ELF-1 (cell line): ENCODE measurements around the gene UNKL.

Source experiments
- DNase-seq: peaks from one replicate; pipeline ENCODE4 v3.0.0-alpha.2; 2016; ENCODE audit warnings: low read depth, low spot score

Gene UNKL

DNA sequence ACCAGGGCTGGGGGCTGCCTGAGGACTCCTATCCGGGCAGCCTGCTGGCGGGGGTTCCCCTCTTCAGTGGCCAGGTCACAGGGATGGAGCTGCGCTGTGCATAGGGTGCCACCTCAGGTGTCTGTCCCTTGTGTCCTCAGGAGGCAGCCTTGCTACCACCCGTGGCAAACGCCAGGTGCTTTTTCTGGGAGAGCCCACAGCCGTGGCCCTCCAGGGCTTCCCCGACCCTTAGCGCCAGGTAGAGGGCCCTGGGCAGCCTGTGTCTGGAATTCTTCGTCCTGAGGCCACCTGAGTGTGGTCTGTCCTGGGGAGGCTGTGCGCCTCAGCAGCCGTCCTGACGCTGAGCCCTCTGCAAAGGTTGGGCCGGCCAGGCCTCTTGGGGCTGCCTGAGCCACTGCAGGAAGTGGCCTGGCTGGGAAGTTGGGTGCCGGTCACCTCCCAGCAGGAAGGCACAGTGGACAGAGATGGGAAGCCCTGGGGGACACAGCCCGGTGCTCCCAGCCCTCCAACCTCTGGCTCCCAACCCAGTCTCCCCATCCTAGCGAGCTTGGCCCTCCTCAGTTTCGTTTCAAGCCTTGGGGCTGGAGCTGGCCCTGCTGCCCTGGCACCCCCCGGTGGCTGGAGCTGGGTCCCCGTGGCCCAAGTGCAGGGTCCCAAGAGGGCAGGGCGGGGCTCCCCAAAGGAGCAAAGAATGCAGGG, 88.7 kb downstream of the UNKL start:
- DNase-seq: no peak

DNA sequence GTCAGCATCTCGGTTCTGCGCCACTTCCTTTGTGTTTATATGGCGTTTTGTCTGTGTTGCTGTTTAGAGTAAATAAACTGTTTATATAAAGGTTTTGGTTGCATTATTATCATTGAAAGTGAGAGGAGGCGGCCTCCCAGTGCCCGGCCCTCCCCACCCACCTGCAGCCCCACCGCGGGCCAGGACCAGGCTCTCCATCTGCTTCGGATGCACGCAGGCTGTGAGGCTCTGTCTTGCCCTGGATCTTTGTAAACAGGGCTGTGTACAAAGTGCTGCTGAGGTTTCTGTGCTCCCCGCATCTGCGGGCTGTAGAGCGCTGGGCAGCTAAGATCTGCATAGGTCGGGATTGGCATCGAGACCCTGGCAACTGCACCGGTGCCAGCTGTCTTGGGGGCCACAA, 89.2 kb downstream of the UNKL start:
- no peak for DNase-seq

GRCh38 chr16:1324286-1324826, 90.1 kb downstream of the UNKL start:
- no peak for DNase-seq

GRCh38 chr16:1323296-1324239, 90.9 kb downstream of the UNKL start:
- DNase-seq: no peak

GRCh38 chr16:1322407-1322806, 92.1 kb downstream of the UNKL start:
- DNase-seq: no peak

DNA sequence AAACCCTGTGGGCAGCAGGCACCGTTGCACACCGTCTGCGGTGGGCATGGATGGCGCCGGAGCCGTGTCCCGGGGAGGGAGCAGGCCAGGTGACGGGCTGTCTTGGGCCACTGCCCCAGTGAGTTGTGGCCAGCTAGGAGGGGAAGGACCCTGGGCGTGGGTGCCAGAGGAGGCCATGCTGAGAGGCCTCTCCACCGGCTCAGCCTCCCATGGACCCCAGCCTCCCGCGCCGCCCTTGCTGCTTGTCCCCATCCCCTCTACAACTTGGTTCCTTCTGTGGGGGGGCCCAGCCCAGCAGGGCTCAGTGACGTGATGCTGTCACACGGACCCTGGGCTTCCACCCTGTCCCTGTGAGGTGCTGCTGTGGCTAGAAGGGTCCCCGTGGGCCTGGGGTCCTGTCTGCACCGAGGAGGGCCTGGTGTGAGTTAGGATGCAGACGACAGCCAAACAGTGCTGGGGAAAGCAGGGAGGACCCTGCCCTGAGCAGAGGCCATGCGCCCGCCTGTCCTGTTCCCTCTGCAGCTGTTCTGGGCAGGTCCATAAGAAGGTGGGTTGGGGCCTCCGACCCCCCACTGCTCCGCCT, 93.8 kb downstream of the UNKL start:
- no peak for DNase-seq

DNA sequence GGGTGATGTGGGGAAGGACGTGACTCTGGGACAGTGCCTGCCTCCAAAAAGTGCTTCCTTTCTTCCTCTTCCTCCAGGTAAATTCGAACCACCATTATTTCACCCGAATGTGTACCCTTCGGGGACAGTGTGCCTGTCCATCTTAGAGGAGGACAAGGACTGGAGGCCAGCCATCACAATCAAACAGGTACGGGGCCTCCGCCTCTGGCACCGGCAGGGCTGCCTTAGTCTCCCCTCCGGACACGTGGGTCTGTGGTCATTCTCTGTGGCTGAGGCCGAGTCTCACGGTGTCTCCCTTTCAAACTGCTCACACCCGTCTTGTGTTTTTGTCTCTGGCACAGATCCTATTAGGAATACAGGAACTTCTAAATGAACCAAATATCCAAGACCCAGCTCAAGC, 94.4 kb downstream of the UNKL start:
- no peak for DNase-seq

GRCh38 chr16:1319041-1319440, 95.5 kb downstream of the UNKL start:
- DNase-seq: no peak

DNA sequence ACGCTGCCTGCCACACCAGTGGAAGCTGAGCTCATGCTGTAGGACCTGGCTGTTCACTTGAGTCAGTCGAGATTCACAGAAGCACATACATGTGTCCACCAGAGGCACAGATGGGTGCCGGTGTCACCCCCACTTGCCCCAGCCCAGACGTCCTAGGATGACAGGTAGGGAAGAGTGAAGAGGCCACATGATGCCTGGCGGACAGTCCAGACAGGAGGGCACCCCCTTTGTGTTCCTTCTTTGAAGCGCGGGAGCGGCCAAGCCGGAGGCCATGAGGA, 96.3 kb downstream of the UNKL start:
- no peak for DNase-seq

- DNase-seq: no peak
Measured at GRCh38 chr16:1317479-1318267, 96.8 kb downstream of the UNKL start.

DNA sequence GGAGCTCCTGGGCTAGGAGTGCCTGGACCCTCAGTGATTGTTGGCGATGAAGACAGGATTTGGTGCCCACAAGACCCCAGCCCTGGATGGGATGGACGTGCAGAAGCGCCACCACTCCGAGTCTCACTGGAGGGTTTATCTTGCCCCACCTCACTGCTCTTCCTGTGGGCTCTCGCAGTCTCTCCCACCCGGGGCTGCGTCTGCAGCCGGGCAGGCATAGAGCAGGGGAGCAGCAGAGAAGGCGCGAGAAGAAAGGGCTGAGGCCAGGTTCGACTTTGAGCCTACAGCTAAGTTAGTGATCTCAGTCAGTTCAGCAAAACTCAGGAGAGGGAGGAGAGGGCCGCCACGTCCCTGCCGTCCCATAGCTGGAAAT, 98.5 kb downstream of the UNKL start:
- no peak for DNase-seq

DNA sequence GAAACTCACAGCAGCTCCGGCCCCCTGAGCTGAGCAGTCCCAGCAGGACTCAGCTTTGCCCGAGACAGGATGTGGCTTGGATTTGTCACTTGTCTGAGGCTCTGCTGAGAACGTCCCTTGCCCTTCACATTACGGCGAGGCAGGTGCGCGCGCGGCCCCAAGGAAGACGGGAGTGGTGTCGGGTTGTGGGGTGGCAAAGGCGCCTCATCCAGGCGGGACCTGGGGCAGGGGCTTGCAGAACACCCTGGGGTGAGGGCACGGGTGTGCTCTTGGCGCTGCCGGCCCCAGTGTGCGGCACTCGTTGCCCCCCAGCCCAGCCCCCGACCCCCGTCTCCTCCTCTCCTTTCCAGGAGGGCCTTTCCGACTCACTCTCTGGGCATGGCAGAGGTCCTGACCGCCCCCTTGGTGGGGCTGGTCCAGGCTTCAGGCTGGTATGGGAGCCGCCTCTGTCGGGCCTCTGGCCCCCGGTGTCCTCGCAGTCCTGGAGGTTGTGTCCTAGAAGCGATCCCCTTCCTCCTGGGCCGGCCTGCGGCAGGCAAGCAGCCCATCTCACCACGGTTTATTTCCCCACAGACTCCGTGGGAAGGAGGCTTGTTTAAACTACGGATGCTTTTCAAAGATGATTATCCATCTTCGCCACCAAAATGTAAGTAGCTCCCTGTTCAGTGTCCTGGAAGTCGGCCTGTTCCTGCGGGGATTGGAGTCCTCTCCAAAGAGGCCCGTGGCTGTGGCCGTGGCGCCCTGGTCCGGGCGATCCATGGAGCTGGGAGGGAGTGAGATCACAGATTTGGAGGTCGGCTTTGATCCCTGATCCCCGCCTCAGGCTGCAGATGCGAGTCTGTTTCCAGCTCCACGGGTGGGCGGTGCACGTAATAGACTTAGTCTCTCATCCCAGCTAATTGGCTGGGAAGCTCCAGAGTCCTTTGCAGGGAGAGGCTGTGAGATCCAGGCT, 99.1 kb downstream of the UNKL start:
- DNase-seq: no peak

DNA sequence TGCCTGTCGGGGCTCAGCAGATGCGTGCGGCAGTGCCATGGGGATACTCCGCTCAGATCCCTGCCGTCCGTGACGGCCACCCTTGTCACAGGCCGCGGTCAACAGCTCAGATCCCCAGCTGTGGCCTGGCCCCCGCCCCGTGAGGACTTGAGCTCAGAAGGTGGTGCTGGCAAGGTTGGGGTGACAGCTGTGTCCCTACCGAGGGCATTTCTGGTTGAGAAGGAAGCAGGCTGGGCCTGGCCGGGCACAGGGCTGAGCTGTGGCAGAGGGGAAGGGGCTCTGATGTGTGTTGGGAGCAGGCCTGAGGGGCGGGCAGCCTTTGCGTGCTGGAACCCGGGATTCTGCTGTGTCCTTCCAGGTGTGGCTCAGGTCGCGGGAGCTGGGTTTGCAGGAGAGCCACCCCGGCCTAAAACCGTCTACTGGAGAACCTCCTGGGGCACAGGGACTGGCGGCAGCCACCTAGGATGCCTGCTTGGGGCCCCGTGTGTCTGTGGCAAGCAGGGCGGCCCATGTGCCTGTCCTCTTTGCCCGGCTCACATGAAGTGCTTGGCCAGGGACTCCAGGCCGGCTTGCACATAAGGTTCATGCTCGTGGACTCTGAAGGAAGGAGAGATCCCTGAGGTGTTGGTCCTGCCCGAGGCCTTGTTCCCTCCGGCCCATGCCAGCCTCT, 100.0 kb downstream of the UNKL start:
- no peak for DNase-seq

DNA sequence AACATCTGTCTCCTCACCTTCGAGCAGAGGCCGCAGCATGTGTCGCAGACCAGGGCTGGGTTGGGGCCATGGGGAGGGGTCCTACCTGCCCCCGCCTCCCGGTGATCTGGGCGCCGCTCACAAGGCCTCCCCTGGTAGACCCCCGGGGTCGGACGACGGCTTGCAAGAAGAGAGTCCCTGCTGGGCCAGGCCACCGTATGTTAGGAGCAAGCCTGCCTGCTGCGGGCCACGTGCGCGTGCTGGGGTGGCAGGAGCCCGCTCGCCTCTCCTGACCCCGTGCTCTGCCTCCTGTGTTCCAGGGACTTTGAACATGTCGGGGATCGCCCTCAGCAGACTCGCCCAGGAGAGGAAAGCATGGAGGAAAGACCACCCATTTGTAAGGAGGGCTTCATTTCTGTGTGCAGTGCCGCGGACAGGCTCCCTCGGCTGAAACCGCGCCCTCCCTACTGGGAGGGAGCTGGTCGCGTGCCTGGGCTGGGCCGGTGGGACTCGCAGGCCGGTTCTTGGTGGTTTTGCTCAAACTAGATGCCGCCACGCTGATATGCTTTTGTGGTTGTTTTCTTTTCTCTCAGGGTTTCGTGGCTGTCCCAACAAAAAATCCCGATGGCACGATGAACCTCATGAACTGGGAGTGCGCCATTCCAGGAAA, 100.7 kb downstream of the UNKL start:
- no peak for DNase-seq
